ENCODE data around the gene BBIP1.

Gene BBIP1

GRCh38 chr10:110947061-110947595, 28.1 kb upstream of the BBIP1 start:
- Histone ChIP-seq H3K4me1 (no peaks in the 10 kb centered on the region), H3K4me3 (ENCODE audit: low read depth, low read length) (no peak overlapping the region), H3K36me3 (no peaks in the 10 kb centered on the region), H3K27me3 (no peaks in the 10 kb centered on the region), H3K9me3 (no peaks in the 10 kb centered on the region)
- no peak for TF ChIP-seq CTCF (IDR thresholded peaks at IDR 0.05; ENCODE audit: low read depth, low read length)
- no peak for DNase-seq

DNA sequence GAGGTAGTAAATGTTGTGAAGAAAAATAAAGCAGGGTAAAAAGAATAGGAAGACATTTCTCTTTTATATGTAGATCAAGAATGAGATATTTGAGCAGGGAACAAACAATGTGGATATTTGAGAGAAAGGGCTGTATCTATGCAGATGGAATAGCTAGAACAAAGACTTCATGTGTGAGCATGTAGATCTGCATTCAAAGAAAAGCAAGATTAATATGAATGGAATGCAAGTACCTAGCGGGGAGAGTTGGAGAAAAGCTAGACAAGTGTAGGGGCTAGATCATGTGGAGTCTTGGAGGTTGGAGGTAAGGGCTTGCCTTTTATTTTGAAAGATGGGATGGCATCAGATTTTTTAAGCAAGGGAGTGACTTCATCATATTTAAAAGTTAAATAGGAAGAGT, 27.5 kb upstream of the BBIP1 start:
- Histone ChIP-seq H3K27me3 (no peaks in the 10 kb centered on the region), H3K36me3 (no peaks in the 10 kb centered on the region), H3K4me3 (ENCODE audit: low read depth, low read length) (no peak overlapping the region), H3K4me1 (no peaks in the 10 kb centered on the region), H3K9me3 (no peaks in the 10 kb centered on the region)
- DNase-seq = no peak
- no peak for TF ChIP-seq CTCF (IDR thresholded peaks at IDR 0.05; ENCODE audit: low read depth, low read length)

DNA sequence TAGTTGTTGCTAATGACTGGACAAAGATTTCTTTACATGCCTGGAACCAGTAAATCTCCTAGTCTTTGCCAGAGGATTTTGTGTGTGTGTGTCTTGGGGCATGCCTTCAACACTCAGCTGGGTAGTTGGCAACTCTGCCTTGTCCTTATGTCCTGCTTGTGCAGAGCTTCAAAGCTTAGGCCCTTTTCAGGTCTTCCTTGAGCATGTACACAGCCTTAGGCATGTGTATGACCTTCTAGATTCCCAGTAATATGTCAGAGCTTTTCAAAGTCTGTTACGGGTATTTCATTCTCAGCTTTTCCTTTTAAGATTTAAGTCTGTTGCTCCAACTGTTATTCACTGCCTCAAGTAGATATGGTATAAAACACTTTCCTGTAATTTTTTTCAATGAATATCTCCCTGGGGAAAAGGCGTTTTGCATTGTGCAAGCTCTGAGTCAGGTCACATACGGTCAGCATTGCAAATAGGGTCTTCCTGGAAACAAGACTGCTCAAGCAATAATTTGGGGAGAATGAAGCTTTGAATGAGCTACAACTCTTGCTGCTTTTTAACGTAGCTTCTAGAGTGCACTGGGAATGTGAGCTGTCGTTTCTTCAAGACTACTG, 25.9 kb upstream of the BBIP1 start:
- H3K4me1 ChIP-seq = no peaks in the 10 kb centered on the region
- DNase-seq = no peak
- H3K9me3 ChIP-seq = no peaks in the 10 kb centered on the region
- H3K4me3 ChIP-seq (ENCODE audit: low read depth, low read length) = no peak overlapping the region
- no peaks in the 10 kb centered on the region for H3K36me3 ChIP-seq
- no peak for TF ChIP-seq CTCF (IDR thresholded peaks at IDR 0.05; ENCODE audit: low read depth, low read length)
- no peaks in the 10 kb centered on the region for H3K27me3 ChIP-seq

GRCh38 chr10:110939419-110939818, 20.4 kb upstream of the BBIP1 start:
- H3K36me3 ChIP-seq = no peaks in the 10 kb centered on the region
- H3K4me3 ChIP-seq (ENCODE audit: low read depth, low read length) = no peak overlapping the region
- no peaks in the 10 kb centered on the region for H3K4me1 ChIP-seq
- no peaks in the 10 kb centered on the region for H3K27me3 ChIP-seq
- no peak for DNase-seq
- H3K9me3 ChIP-seq = no peaks in the 10 kb centered on the region
- TF ChIP-seq CTCF (IDR thresholded peaks at IDR 0.05; ENCODE audit: low read depth, low read length) = no peak

- no peak for DNase-seq
- no peaks in the 10 kb centered on the region for H3K36me3 ChIP-seq
- no peak for TF ChIP-seq CTCF (IDR thresholded peaks at IDR 0.05; ENCODE audit: low read depth, low read length)
- H3K27me3 ChIP-seq = no peaks in the 10 kb centered on the region
- H3K4me1 ChIP-seq = no peaks in the 10 kb centered on the region
- no peak overlapping the region for H3K4me3 ChIP-seq (ENCODE audit: low read depth, low read length)
- H3K9me3 ChIP-seq = no peaks in the 10 kb centered on the region
These were observed 17.8 kb upstream of the BBIP1 start for GRCh38 chr10:110936757-110937156.

DNA sequence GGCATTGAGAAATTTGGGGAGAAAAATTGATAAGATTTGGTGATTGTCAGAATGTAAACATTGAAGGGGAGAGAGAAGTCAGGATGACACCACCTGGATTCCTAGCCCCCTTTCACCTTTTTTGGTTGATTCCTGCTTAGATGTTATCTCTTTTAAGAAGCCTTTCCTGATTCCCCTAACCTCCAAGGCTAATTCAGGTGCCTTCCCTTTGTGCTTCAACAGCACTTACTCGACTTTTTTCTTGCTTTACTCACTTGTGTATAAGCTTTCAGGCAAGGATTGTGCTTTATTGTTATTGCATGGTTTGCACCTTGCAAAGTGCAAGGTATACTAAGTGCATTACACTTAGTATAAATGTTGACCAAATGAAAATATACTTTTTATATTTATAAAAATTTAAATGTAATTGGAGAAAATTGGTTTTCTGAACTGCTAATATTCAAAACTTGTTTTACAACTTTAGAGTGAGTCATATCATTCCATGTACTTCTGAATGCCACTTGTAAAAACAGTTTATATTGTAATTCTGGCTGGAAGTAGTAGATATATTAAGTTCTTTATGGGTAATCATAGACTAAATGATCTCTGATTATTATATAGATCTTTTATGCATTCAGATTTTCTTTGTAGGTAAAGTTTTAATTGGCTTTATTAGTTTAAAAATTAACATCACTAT, 13.7 kb upstream of the BBIP1 start:
- Histone ChIP-seq H3K27me3 (no peaks in the 10 kb centered on the region), H3K4me3 (ENCODE audit: low read depth, low read length) (no peak overlapping the region), H3K4me1 (no peaks in the 10 kb centered on the region), H3K9me3 (no peaks in the 10 kb centered on the region), H3K36me3 (no peaks in the 10 kb centered on the region)
- no peak for TF ChIP-seq CTCF (IDR thresholded peaks at IDR 0.05; ENCODE audit: low read depth, low read length)
- DNase-seq = no peak

Measured in BE2C (cell line).